RWPE1 (cell line): ENCODE data around the gene CCDC88C.

ENCODE experiments used
- CTCF ChIA-PET: fragments of 350-600 bp; sonication (Branson Sonifier 250); formaldehyde crosslinking; extraction: SDS; loops from one replicate; lab custom pipeline; 2021; lab: Yijun Ruan, JAX
- POLR2A ChIA-PET: fragments of 400-600 bp; formaldehyde crosslinking; extraction: SDS; loops from one replicate; lab custom pipeline; 2020; ENCODE audit warnings: antibody characterized with exemption; ENCODE audit not compliant: low non-redundant PET; lab: Yijun Ruan, JAX
- DNase-seq: peaks from one replicate; pipeline ENCODE4 v3.0.0; 2012; ENCODE audit warnings: low spot score
- H3K27ac ChIP-seq: fragments of 450-650 bp; 2 replicates; pipeline ENCODE4 v1.5.1; 2017
- CTCF ChIP-seq: fragments of 450-650 bp; conservative IDR thresholded peaks from 2 replicates; pipeline ENCODE4 v1.5.1; 2017; ENCODE audit warnings: low read depth, mild to moderate bottlenecking

Gene CCDC88C

DNA sequence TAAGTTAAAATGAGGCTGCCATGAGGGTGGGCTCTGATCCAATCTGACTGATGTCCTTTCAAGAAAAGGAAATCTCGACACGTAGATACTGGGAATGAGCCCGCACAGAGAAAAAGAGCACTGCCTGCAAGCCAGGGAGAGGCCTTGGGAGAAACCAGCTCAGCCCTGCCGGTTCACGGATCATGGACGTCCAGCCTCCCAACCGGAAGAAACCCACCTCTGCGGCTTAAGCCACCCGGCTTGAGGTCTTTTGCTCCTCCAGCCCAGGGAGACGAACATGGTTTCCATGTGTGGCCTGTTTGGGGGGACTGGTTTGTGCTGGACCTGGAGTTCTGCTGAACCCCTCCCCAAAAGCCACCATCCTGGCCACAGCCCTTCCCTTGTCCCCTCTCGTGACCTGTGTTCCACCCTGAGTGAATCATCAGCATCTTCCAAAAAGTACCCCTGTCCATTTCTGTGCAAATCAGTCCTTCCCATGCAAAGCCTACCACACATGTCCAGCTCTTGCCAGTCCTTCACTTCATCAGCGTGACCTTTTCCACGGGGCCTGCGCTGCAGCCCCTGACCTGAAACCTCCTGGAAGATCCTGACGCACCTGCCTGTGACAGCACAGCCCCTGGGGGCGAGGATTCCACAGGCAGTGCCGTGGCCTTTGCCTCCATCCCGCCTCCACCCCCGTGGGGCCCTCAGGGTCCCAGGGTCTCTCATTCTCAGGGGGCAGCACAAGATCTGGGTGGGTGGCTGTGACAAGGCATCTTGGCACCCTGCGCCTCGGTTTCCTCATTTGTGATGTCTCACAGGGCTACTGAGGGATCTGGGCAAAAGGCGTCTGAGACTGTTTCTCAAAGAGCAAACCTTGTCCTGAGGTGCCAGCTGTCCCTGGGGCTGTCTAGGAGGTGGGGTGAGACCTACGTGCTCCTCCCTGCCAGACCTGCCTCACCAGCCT lies 121.5 kb downstream of the CCDC88C start:
- TF ChIP-seq CTCF = no peak
- ChIA-PET CTCF (interaction anchor here (0.7 kb wide), 1 partner anchor 113 kb away, joined by 5 read pairs; no protein-coding TSS in a partner anchor), POLR2A (no interaction called here)
- H3K27ac ChIP-seq = no peak overlapping the region
- no peak for DNase-seq

- ChIA-PET CTCF (interaction anchor here (0.6 to 0.7 kb wide), 2 partner anchors 37 to 114 kb away, joined by 3 to 5 read pairs; no protein-coding TSS in a partner anchor), POLR2A (no interaction called here)
- TF ChIP-seq CTCF = no peak
- no peak overlapping the region for H3K27ac ChIP-seq
- DNase-seq = no peak
Observed at GRCh38 chr14:91295276-91295845, 122.3 kb downstream of the CCDC88C start.

GRCh38 chr14:91294153-91294552 lies 123.5 kb downstream of the CCDC88C start:
- TF ChIP-seq CTCF = no peak
- no peak for DNase-seq
- POLR2A ChIA-PET = no interaction called here
- CTCF ChIA-PET = interaction anchor here (0.5 kb wide), 1 partner anchor 379 kb away, joined by 3 read pairs; no protein-coding TSS in a partner anchor
- H3K27ac ChIP-seq = peak overlapping the region; percentile 17

DNA sequence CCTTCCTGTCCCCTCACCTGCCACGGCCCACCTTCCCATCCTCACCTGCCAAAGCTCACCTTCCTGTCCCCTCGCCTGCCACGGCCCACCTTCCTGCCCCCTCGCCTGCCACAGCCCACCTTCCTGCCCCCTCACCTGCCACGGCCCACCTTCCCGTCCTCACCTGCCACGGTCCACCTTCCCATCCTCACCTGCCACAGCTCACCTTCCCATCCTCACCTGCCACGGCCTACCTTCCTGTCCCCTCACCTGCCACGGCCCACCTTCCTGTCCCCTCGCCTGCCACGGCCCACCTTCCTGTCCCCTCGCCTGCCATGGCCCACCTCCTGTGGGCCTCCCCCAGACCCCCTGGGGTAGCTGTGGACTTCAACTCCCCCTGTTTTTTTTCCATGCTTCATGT lies 124.3 kb downstream of the CCDC88C start:
- DNase-seq = no peak
- TF ChIP-seq CTCF = no peak
- ChIA-PET CTCF (interaction anchor here (0.6 to 0.8 kb wide), 2 partner anchors 83 to 116 kb away, joined by 3 read pairs; no protein-coding TSS in a partner anchor), POLR2A (no interaction called here)
- no peak overlapping the region for H3K27ac ChIP-seq

GRCh38 chr14:91292491-91292890 lies 125.1 kb downstream of the CCDC88C start:
- no peak for DNase-seq
- ChIA-PET CTCF (interaction anchor here (0.7 kb wide), 1 partner anchor 538 kb away, joined by 4 read pairs; no protein-coding TSS in a partner anchor), POLR2A (no interaction called here)
- TF ChIP-seq CTCF = no peak
- H3K27ac ChIP-seq = peak overlapping the region; percentile 54

DNA sequence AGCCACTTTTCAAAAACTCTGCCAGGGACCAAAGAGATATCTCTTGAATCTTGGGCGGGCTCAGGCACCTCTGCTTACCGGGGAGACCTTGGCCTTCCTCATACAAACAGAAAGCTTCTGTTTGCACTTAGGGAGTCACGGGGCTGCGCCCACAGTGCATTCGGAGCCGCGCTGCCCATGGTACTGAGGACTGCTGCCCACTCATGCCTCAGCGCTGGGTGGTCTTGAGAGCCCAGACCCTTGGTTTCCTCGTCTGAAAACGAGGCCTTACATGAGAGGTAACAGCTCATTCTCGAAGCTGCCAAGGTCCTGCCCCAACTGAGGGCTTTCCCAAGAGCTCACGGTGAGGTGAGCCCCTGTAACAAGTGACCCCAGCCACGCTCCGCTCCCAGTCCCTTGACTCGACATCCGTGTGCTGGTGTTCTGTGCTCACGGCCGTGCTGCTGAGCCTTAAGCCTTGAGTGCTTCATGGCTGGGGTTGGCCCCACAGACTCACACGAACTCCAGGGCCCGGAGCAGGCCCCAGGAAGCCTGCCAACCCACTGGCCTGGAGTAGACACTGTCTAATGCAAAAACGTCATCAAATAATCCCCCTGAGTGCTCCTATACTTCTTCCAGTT lies 125.7 kb downstream of the CCDC88C start:
- no peak for TF ChIP-seq CTCF
- DNase-seq = no peak
- ChIA-PET POLR2A (no interaction called here), CTCF (interaction anchor here (1.5 kb wide), 1 partner anchor 119 kb away, joined by 6 read pairs; no protein-coding TSS in a partner anchor)
- peak overlapping the region; percentile 54 for H3K27ac ChIP-seq
